Activated CD8-positive, alpha-beta memory T cell treated with anti-CD3 and anti-CD28 coated beads, Interleukin-2, amount 10 ng/mL, durations not matched to agents 7 days and 5 days (primary cell): ENCODE data around the gene INS. TPM values are rescaled to one million over a fixed set of nuclear protein-coding genes. Genes with fewer than 3 reads are reported as not detected.
A peak's percentile ranks its signal among the peaks of the same experiment; 100 is the strongest.

ENCODE experiments used
- microRNA-seq: library from miRNA; unstranded; fragments of <30 nt; microRNA quantifications from one replicate; pipeline ENCODE4 v1.2.0, GENCODE V29; 2022
- total RNA-seq, 2 experiments: library from RNA; stranded (reverse); gene quantifications; one replicate each; pipeline ENCODE4 v1.2.3, GENCODE V29; 2021

INS gene
- total RNA-seq, 2 experiments from 2014 or later: not detected

Small RNA genes lying within 50 kb of the gene (microRNA-seq; reads per million reads assigned to microRNA genes)
- gene MIR4686 (not detected), gene MIR483 (4.3 reads per million, percentile 5 among the genes with 10 or more reads in this experiment)

Other genes starting within 250 kb of the INS start
- 1 to 10 TPM; 1.1 to 7.6 TPM for gene TNNT3, start 241.5 kb downstream of the INS start, total RNA-seq
- gene MRPL23, start 213.9 kb downstream of the INS start, total RNA-seq: 100 to 1,000 TPM; 109 to 114 TPM
- not detected for gene H19, start 163.4 kb downstream of the INS start, total RNA-seq
- gene IGF2, start 21.8 kb downstream of the INS start, total RNA-seq: under 1 TPM in 1 of 2 experiments, not detected in 1; 0.91 TPM
- not detected for gene TH, start 10.6 kb upstream of the INS start, total RNA-seq
- under 1 TPM; 0.12 to 0.15 TPM for gene ASCL2, start 109.4 kb upstream of the INS start, total RNA-seq
- gene C11orf21, start 140.7 kb upstream of the INS start, total RNA-seq: 10 to 100 TPM; 28.3 to 49.2 TPM
- 10 to 100 TPM; 20.5 to 41.4 TPM for gene TSPAN32, start 140.8 kb upstream of the INS start, total RNA-seq
- 100 to 1,000 TPM; 162 to 192 TPM for gene CD81, start 216.1 kb upstream of the INS start, total RNA-seq
- 10 to 100 TPM; 48.4 to 52.1 TPM for gene TSSC4, start 239.5 kb upstream of the INS start, total RNA-seq